GM18508 (cell line): Measurements from ENCODE around the gene CAPN9.
"Not testable (repeated sequence)": the region's sequence is repeated elsewhere in the genome, so short reads cannot be mapped to it uniquely, and the experiment has no call there.

Source experiments
- ATAC-seq: cut with Tn5 transposase; IDR thresholded peaks from one replicate; pipeline ENCODE4 v1.9.1; 2021; ENCODE audit warnings: moderate number of reproducible peaks; ENCODE audit not compliant: insufficient read depth, unreplicated experiment

The CAPN9 gene

GRCh38 chr1:230747127-230747730, at the start of gene CAPN9:
CAPN9 (plus strand) TSS chr1:230747388; CDS start chr1:230747497, 109 bp downstream.
- no peak for ATAC-seq

- no peak for ATAC-seq
Measured at GRCh38 chr1:230698130-230698529, 49.1 kb upstream of the CAPN9 start.

GRCh38 chr1:230698964-230699363, 48.2 kb upstream of the CAPN9 start:
- ATAC-seq, result not testable (repeated sequence)

GRCh38 chr1:230699716-230700115, 47.5 kb upstream of the CAPN9 start:
- ATAC-seq, result no peak

- no peak for ATAC-seq
Measured at GRCh38 chr1:230700132-230700531, 47.1 kb upstream of the CAPN9 start.

GRCh38 chr1:230701434-230701833, 45.8 kb upstream of the CAPN9 start:
- ATAC-seq, result no peak

- no peak for ATAC-seq
Measured at GRCh38 chr1:230701895-230702768, 45.1 kb upstream of the CAPN9 start.

- no peak for ATAC-seq
Measured at GRCh38 chr1:230702934-230703678, 44.1 kb upstream of the CAPN9 start.

GRCh38 chr1:230703679-230704385, 43.4 kb upstream of the CAPN9 start:
- ATAC-seq, result no peak

GRCh38 chr1:230704830-230705229, 42.4 kb upstream of the CAPN9 start:
- ATAC-seq, result no peak

GRCh38 chr1:230705289-230706019, 41.7 kb upstream of the CAPN9 start:
- no peak for ATAC-seq

- ATAC-seq, result no peak
Measured at GRCh38 chr1:230706020-230706699, 41.0 kb upstream of the CAPN9 start.

GRCh38 chr1:230706887-230707731, 40.1 kb upstream of the CAPN9 start:
- ATAC-seq, result no peak

- no peak for ATAC-seq
Measured at GRCh38 chr1:230707732-230708630, 39.2 kb upstream of the CAPN9 start.

- no peak for ATAC-seq
Measured at GRCh38 chr1:230708631-230709580, 38.3 kb upstream of the CAPN9 start.
